Measurements from ENCODE around the gene RHCG. TPM values are rescaled to one million over a fixed set of nuclear protein-coding genes. Genes with fewer than 3 reads are reported as not detected.
A peak's percentile ranks its signal among the peaks of the same experiment; 100 is the strongest.

RHCG gene
- total and polyA plus RNA-seq, 3 experiments from 2014 or later, result not detected

DNA sequence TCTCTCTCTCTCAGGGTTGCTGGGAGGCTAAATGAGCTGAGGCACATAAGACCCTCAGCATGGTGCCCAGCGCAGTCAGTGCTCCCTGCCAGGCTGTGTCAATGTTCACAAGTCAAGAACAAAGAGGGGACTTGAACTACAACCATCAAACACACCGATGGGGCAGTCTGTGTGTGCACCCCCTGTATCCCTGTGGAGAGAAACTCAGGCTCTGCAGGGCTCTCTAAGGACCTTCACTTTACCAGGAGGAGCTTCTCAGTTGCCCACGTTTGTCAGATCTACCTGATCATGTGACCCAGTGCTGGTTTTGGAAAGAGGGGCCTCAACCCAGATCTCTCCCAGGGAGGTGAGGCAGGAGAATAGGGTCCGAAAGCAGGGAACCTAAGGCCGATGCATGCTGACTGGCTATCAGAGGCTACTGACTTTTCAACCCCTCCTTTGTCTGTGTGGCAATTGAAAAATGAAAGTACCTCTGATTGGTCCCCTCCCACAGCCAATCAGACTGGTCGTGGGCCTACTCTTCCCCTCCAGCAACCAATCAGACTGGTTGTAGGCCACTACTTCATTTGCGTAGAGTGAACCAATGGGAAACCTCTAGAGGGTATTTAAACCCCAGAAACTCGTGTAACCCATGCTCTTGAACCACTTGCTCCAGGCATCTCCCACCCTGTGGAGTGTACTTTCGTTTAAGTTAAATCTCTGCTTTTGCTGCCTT is 34.0 kb downstream of the RHCG start:
- Histone ChIP-seq H3K27me3 (ENCODE audit: insufficient read depth, low read length, poor library complexity, severe bottlenecking) (no peaks in the 10 kb centered on the region), H3K4me1 (ENCODE audit: insufficient read depth, low read length) (no peaks in the 10 kb centered on the region), H3K4me3 (ENCODE audit: low read length) (no peak overlapping the region), H3K27ac (ENCODE audit: low read depth, low read length) (no peak overlapping the region), H3K9me3 (ENCODE audit: low read length) (no peaks in the 10 kb centered on the region), H3K36me3 (ENCODE audit: insufficient read depth, low read length) (no peaks in the 10 kb centered on the region)
- no peaks in the 10 kb centered on the region for H3K36me3 Mint-ChIP-seq
- POLR2A ChIA-PET, result no interaction called here
- CTCF ChIA-PET, result no interaction called here
- H3K27ac Mint-ChIP-seq, result no peak overlapping the region
- peaks cover 0 to 8% (median 0%) of the 10 kb centered on the region in 3 donors for H3K4me1 Mint-ChIP-seq
- H3K4me3 Mint-ChIP-seq, result peak overlapping the region in 1 of 7 donors; percentile 65
- H3K27me3 Mint-ChIP-seq, result peaks cover 19 to 45% of the 10 kb centered on the region in 2 donors
- peaks cover 0 to 3% (median 0%) of the 10 kb centered on the region in 5 donors for H3K9me3 Mint-ChIP-seq
- no peak for DNase-seq

DNA sequence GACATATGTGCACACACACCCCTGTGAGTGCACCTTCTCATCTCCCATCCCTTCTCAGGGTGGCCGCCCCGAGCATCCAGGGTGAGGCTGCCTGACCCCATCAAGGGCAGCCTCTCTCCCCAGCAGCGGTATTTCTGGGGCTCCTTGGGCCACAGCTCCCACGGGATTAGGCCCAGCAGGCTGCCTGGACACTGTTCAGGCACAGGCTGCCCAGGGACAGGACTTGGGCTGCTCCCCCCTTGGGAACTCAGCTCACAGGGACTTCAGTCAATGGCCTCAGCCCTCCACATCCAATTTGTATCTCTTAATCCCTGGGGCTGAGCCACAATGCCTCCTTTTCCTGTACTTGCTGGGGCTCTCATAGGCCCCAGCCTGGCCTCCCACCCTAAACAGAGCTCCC is 35.0 kb downstream of the RHCG start:
- CTCF ChIA-PET, result no interaction called here
- Histone ChIP-seq H3K36me3 (ENCODE audit: insufficient read depth, low read length) (no peaks in the 10 kb centered on the region), H3K4me1 (ENCODE audit: insufficient read depth, low read length) (no peaks in the 10 kb centered on the region), H3K27me3 (ENCODE audit: insufficient read depth, low read length, poor library complexity, severe bottlenecking) (no peaks in the 10 kb centered on the region), H3K4me3 (ENCODE audit: low read length) (no peak overlapping the region), H3K27ac (ENCODE audit: low read depth, low read length) (no peak overlapping the region), H3K9me3 (ENCODE audit: low read length) (no peaks in the 10 kb centered on the region)
- Mint-ChIP-seq H3K36me3 (peaks cover 0 to 2% (median 0%) of the 10 kb centered on the region in 3 donors), H3K4me1 (peaks cover 0 to 8% (median 0%) of the 10 kb centered on the region in 3 donors), H3K9me3 (peaks cover 1 to 7% (median 5%) of the 10 kb centered on the region in 5 donors), H3K27ac (no peak overlapping the region), H3K27me3 (peaks cover 16 to 38% of the 10 kb centered on the region in 2 donors), H3K4me3 (no peak overlapping the region)
- no peak for DNase-seq
- POLR2A ChIA-PET, result no interaction called here

DNA sequence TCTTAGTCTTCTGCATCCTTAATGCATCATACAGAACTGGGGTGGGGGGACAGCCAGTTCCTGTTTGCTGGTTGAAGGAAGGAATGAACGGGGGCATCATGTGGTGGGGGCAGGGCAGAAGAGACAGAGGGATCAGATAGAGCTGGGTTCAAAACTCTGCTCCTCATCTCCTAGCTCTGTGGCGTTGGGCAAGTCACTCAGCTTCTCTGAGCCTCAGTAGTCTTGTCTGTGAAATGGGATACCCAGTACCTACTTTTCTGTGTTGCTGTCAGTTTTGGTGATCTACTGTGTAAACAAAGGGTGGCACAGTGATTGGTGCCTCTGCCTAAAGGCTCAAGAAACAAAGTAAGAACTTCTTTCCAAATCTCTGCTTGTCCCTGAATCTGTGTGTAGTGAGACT is 36.3 kb downstream of the RHCG start:
- Histone ChIP-seq H3K4me1 (ENCODE audit: insufficient read depth, low read length) (no peaks in the 10 kb centered on the region), H3K4me3 (ENCODE audit: low read length) (no peak overlapping the region), H3K27me3 (ENCODE audit: insufficient read depth, low read length, poor library complexity, severe bottlenecking) (no peaks in the 10 kb centered on the region), H3K9me3 (ENCODE audit: low read length) (no peaks in the 10 kb centered on the region), H3K27ac (ENCODE audit: low read depth, low read length) (no peak overlapping the region), H3K36me3 (ENCODE audit: insufficient read depth, low read length) (no peaks in the 10 kb centered on the region)
- H3K9me3 Mint-ChIP-seq, result peaks cover 1 to 8% (median 5%) of the 10 kb centered on the region in 5 donors
- ChIA-PET POLR2A (no interaction called here), CTCF (no interaction called here)
- peaks cover 0 to 8% (median 0%) of the 10 kb centered on the region in 3 donors for H3K4me1 Mint-ChIP-seq
- H3K36me3 Mint-ChIP-seq, result peaks cover 0 to 3% (median 0%) of the 10 kb centered on the region in 3 donors
- peaks cover 12 to 26% of the 10 kb centered on the region in 2 donors for H3K27me3 Mint-ChIP-seq
- H3K4me3 Mint-ChIP-seq, result no peak overlapping the region
- DNase-seq, result no peak
- no peak overlapping the region for H3K27ac Mint-ChIP-seq

- ChIA-PET CTCF (no interaction called here), POLR2A (no interaction called here)
- H3K36me3 ChIP-seq (ENCODE audit: insufficient read depth, low read length), result no peaks in the 10 kb centered on the region
- Mint-ChIP-seq H3K9me3 (peaks cover 1 to 8% (median 7%) of the 10 kb centered on the region in 5 donors), H3K27me3 (peaks cover 12 to 20% of the 10 kb centered on the region in 2 donors), H3K36me3 (peaks cover 0 to 3% (median 0%) of the 10 kb centered on the region in 3 donors), H3K4me1 (peaks cover 0 to 8% (median 0%) of the 10 kb centered on the region in 3 donors), H3K27ac (no peak overlapping the region), H3K4me3 (no peak overlapping the region)
- H3K4me1 ChIP-seq (ENCODE audit: insufficient read depth, low read length), result no peaks in the 10 kb centered on the region
- DNase-seq, result no peak
- H3K27me3 ChIP-seq (ENCODE audit: insufficient read depth, low read length, poor library complexity, severe bottlenecking), result no peaks in the 10 kb centered on the region
- H3K27ac ChIP-seq (ENCODE audit: low read depth, low read length), result no peak overlapping the region
- no peaks in the 10 kb centered on the region for H3K9me3 ChIP-seq (ENCODE audit: low read length)
- no peak overlapping the region for H3K4me3 ChIP-seq (ENCODE audit: low read length)
These were observed 36.9 kb downstream of the RHCG start for GRCh38 chr15:89459271-89460038.

DNA sequence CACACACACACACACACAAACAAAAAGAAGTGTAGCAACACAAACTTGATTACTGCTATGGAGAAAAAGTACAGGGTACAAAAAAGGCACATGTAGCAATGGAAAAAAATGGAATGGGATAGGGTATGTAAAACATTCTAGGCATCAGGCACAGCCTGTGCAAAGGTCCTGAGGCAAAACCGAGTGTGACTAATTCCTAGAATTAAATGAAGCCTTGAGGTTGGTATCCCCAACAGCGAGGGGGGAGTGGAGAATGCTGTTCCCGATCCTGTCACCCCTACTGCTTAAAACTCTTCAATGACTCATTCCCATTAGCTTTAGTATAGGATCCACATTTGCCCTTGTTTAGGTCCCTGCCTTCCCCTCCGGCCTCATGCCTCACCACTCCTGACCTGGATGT is 37.9 kb downstream of the RHCG start:
- Mint-ChIP-seq H3K27me3 (peaks cover 13 to 20% of the 10 kb centered on the region in 2 donors), H3K36me3 (peaks cover 0 to 3% (median 0%) of the 10 kb centered on the region in 3 donors), H3K4me3 (no peak overlapping the region), H3K9me3 (peaks cover 1 to 8% (median 7%) of the 10 kb centered on the region in 5 donors), H3K4me1 (peaks cover 0 to 8% (median 0%) of the 10 kb centered on the region in 3 donors), H3K27ac (no peak overlapping the region)
- Histone ChIP-seq H3K36me3 (ENCODE audit: insufficient read depth, low read length) (no peaks in the 10 kb centered on the region), H3K4me1 (ENCODE audit: insufficient read depth, low read length) (no peaks in the 10 kb centered on the region), H3K4me3 (ENCODE audit: low read length) (no peak overlapping the region), H3K27me3 (ENCODE audit: insufficient read depth, low read length, poor library complexity, severe bottlenecking) (no peaks in the 10 kb centered on the region), H3K9me3 (ENCODE audit: low read length) (no peaks in the 10 kb centered on the region), H3K27ac (ENCODE audit: low read depth, low read length) (no peak overlapping the region)
- ChIA-PET CTCF (no interaction called here), POLR2A (no interaction called here)
- DNase-seq, result no peak

DNA sequence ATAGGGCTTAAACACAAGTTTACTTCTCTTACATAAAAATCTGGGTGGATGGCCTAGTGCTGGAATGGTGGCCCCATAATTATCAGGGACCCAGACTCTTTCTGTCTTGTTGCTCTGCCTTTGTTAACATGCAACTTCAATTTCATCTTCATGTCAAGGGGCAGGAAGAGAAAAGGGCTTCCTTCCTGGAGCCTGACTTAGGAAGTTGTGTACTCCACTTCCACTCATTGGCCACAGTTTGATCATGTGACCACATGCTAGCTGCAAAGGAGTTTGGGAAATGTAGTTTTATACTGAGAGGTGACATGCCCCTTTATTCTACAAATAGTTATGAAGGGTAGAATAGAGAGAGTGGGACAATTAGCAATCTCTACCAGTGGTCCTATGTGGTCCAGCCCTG is 39.3 kb downstream of the RHCG start:
- ChIA-PET POLR2A (no interaction called here), CTCF (no interaction called here)
- Histone ChIP-seq H3K36me3 (ENCODE audit: insufficient read depth, low read length) (no peaks in the 10 kb centered on the region), H3K9me3 (ENCODE audit: low read length) (no peaks in the 10 kb centered on the region), H3K4me3 (ENCODE audit: low read length) (no peak overlapping the region), H3K27me3 (ENCODE audit: insufficient read depth, low read length, poor library complexity, severe bottlenecking) (no peaks in the 10 kb centered on the region), H3K4me1 (ENCODE audit: insufficient read depth, low read length) (no peaks in the 10 kb centered on the region), H3K27ac (ENCODE audit: low read depth, low read length) (no peak overlapping the region)
- DNase-seq, result no peak
- Mint-ChIP-seq H3K27ac (peak overlapping the region in 1 of 8 donors; percentile 5), H3K9me3 (peaks cover 1 to 8% (median 7%) of the 10 kb centered on the region in 5 donors), H3K4me3 (no peak overlapping the region), H3K4me1 (no peaks in the 10 kb centered on the region), H3K27me3 (peaks cover 17 to 21% of the 10 kb centered on the region in 2 donors), H3K36me3 (peaks cover 0 to 3% (median 0%) of the 10 kb centered on the region in 3 donors)

DNA sequence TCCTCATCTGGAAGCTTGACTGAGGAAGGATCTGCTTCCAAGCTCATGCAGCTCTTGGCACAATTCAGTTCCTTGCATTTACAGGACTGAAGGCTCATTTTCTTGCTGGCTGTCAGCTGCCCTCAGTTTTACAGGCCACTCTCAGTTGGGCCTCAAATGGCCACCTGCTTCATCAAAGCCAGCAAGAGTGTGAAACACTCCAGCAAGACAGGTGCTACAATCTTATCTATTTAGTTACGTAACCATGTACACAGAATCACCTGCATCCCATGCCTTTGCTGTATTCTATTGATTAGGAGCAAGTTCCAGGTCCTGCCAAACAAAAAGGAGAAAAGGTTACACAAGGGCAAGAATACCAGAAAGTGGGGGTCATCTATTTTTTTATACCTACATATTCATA is 40.8 kb downstream of the RHCG start:
- H3K9me3 Mint-ChIP-seq, result peaks cover 1 to 8% (median 7%) of the 10 kb centered on the region in 5 donors
- H3K4me1 ChIP-seq (ENCODE audit: insufficient read depth, low read length), result no peaks in the 10 kb centered on the region
- H3K9me3 ChIP-seq (ENCODE audit: low read length), result no peaks in the 10 kb centered on the region
- POLR2A ChIA-PET, result no interaction called here
- no peak for DNase-seq
- H3K27me3 ChIP-seq (ENCODE audit: insufficient read depth, low read length, poor library complexity, severe bottlenecking), result peaks cover 1% of the 10 kb centered on the region
- H3K4me3 Mint-ChIP-seq, result no peak overlapping the region
- no peak overlapping the region for H3K4me3 ChIP-seq (ENCODE audit: low read length)
- CTCF ChIA-PET, result no interaction called here
- H3K36me3 ChIP-seq (ENCODE audit: insufficient read depth, low read length), result no peaks in the 10 kb centered on the region
- H3K27ac ChIP-seq (ENCODE audit: low read depth, low read length), result no peak overlapping the region
- H3K27me3 Mint-ChIP-seq, result peaks cover 21 to 34% of the 10 kb centered on the region in 2 donors
- no peaks in the 10 kb centered on the region for H3K4me1 Mint-ChIP-seq
- H3K27ac Mint-ChIP-seq, result no peak overlapping the region
- H3K36me3 Mint-ChIP-seq, result peaks cover 0 to 3% (median 0%) of the 10 kb centered on the region in 3 donors

GRCh38 chr15:89452330-89452836 is 44.0 kb downstream of the RHCG start:
- no peak overlapping the region for H3K27ac ChIP-seq (ENCODE audit: low read depth, low read length)
- no peaks in the 10 kb centered on the region for H3K36me3 ChIP-seq (ENCODE audit: insufficient read depth, low read length)
- CTCF ChIA-PET, result no interaction called here
- no peak for DNase-seq
- Mint-ChIP-seq H3K4me3 (no peak overlapping the region), H3K4me1 (no peaks in the 10 kb centered on the region), H3K27me3 (peaks cover 23 to 46% of the 10 kb centered on the region in 2 donors), H3K36me3 (peaks cover 0 to 3% (median 0%) of the 10 kb centered on the region in 3 donors), H3K27ac (no peak overlapping the region), H3K9me3 (peaks cover 1 to 8% (median 5%) of the 10 kb centered on the region in 5 donors)
- H3K9me3 ChIP-seq (ENCODE audit: low read length), result no peaks in the 10 kb centered on the region
- POLR2A ChIA-PET, result no interaction called here
- no peaks in the 10 kb centered on the region for H3K4me1 ChIP-seq (ENCODE audit: insufficient read depth, low read length)
- H3K27me3 ChIP-seq (ENCODE audit: insufficient read depth, low read length, poor library complexity, severe bottlenecking), result peaks cover 11% of the 10 kb centered on the region
- H3K4me3 ChIP-seq (ENCODE audit: low read length), result no peak overlapping the region
